A549 (cell line): ENCODE data around the gene ALDH1A3. TPM values are rescaled to one million over a fixed set of nuclear protein-coding genes. Genes with fewer than 3 reads are reported as not detected.

Source experiments
- ATAC-seq, 2 experiments: fragments of 200-7000 bp in 1 of 2; fragments of >200 bp in 1 of 2; cut with Nextera tagmentation in 1 of 2; cut with Tn5 transposase in 1 of 2; 3 replicates each; pipeline versions ENCODE4 v1.8.0 to v1.9.1; 2018 to 2020; ENCODE audit warnings: mild to moderate bottlenecking in 1 of 2, moderate library complexity in 1 of 2
- CTCF ChIA-PET: fragments of 300-600 bp; sonication (Branson Sonifier 250); formaldehyde crosslinking; extraction: SDS; loops from one replicate; lab custom pipeline; 2021; ENCODE audit warnings: antibody characterized with exemption, inconsistent platforms; lab: Yijun Ruan, JAX
- POLR2A ChIA-PET: fragments of 350-600 bp; formaldehyde crosslinking; extraction: SDS; loops from one replicate; lab custom pipeline; 2021; ENCODE audit warnings: antibody characterized with exemption, inconsistent platforms; lab: Yijun Ruan, JAX
- DNase-seq, 2 experiments: peaks; one replicate each; pipeline versions ENCODE4 v3.0.0 to v3.0.0-alpha.2; 2011 to 2016; ENCODE audit warnings: low read depth in 1 of 2, low spot score in 1 of 2
- FAIRE-seq: peaks from 2 replicates; lab custom pipeline; 2011; peaks lifted over from hg19 to GRCh38; lab: Jason Lieb, UNC
- H3K27ac ChIP-seq, 2 experiments: fragments of >200 bp; sonication (Bioruptor Twin); formaldehyde crosslinking; 3 replicates each; pipeline ENCODE4 v1.5.1; 2016 to 2017
- H3K4me1 ChIP-seq: fragments of >200 bp; sonication (Bioruptor Twin); formaldehyde crosslinking; 3 replicates; pipeline ENCODE4 v1.6.1; 2016
- H3K4me2 ChIP-seq: fragments of >200 bp; sonication (Bioruptor Twin); formaldehyde crosslinking; 3 replicates; pipeline ENCODE4 v1.6.1; 2016
- H3K4me3 ChIP-seq: fragments of >200 bp; sonication (Bioruptor Twin); formaldehyde crosslinking; 3 replicates; pipeline ENCODE4 v1.5.1; 2016
- H3K9me3 ChIP-seq: fragments of >200 bp; sonication (Bioruptor Twin); formaldehyde crosslinking; 3 replicates; pipeline ENCODE4 v1.6.1; 2016
- CBX2 ChIP-seq: fragments of 200-600 bp; sonication (generic); IDR thresholded peaks from 2 replicates; pipeline ENCODE4 v1.6.1; 2016; ENCODE audit warnings: low read depth, mild to moderate bottlenecking, borderline replicate concordance
- CTCF ChIP-seq: fragments of >200 bp; sonication (Bioruptor Twin); formaldehyde crosslinking; IDR thresholded peaks from 3 replicates; pipeline ENCODE4 v1.5.1; 2016
- EHF ChIP-seq: fragments of 250-450 bp; sonication (Bioruptor Pico); IDR thresholded peaks from 2 replicates; pipeline ENCODE4 v1.5.0; 2020; ENCODE audit warnings: mild to moderate bottlenecking
- EHMT2 ChIP-seq: fragments of 200-600 bp; sonication (generic); IDR thresholded peaks from 2 replicates; pipeline ENCODE4 v1.6.1; 2016; ENCODE audit warnings: antibody characterized with exemption, low read depth, mild to moderate bottlenecking, moderate library complexity
- EP300 ChIP-seq, 2 experiments: fragments of >200 bp; sonication (Bioruptor Twin); formaldehyde crosslinking; IDR thresholded peaks; 2 replicates in 1 of 2; 3 replicates in 1 of 2; pipeline ENCODE4 v1.6.1; 2016 to 2017
- HDAC2 ChIP-seq: fragments of 200-600 bp; sonication (generic); IDR thresholded peaks from 2 replicates; pipeline ENCODE4 v1.6.1; 2016
- HES2 ChIP-seq: fragments of >200 bp; sonication (Bioruptor Twin); formaldehyde crosslinking; IDR thresholded peaks from 2 replicates; pipeline ENCODE4 v1.6.1; 2016
- HEYL ChIP-seq: fragments of 250-450 bp; sonication (Bioruptor Pico); IDR thresholded peaks from 2 replicates; pipeline ENCODE4 v1.8.0; 2021; ENCODE audit warnings: mild to moderate bottlenecking, moderate library complexity
- HMGXB4 ChIP-seq: fragments of 250-450 bp; sonication (Bioruptor Pico); IDR thresholded peaks from 2 replicates; pipeline ENCODE4 v1.5.0; 2021; ENCODE audit warnings: mild to moderate bottlenecking, moderate library complexity, borderline replicate concordance
- JUNB ChIP-seq: fragments of >200 bp; sonication (Bioruptor Twin); formaldehyde crosslinking; IDR thresholded peaks from 2 replicates; pipeline ENCODE4 v1.6.1; 2016
- KDM5A ChIP-seq: fragments of 200-600 bp; sonication (generic); IDR thresholded peaks from 2 replicates; pipeline ENCODE4 v1.6.1; 2016; ENCODE audit warnings: antibody characterized with exemption, mild to moderate bottlenecking
- MAFK ChIP-seq: fragments of 450-650 bp; IDR thresholded peaks from 2 replicates; pipeline ENCODE4 v1.6.1; 2014; ENCODE audit not compliant: partially characterized antibody
- POLR2AphosphoS2 ChIP-seq: conservative IDR thresholded peaks from 2 replicates; pipeline ENCODE4 v1.6.1; 2012; ENCODE audit warnings: low read length, improper control_type of control experiment, inconsistent platforms
- RAD21 ChIP-seq, 2 experiments: fragments of >200 bp in 1 of 2; sonication (Bioruptor Twin) in 1 of 2; formaldehyde crosslinking in 1 of 2; IDR thresholded peaks in 1 of 2; conservative IDR thresholded peaks in 1 of 2; 2 replicates in 1 of 2; 3 replicates in 1 of 2; pipeline ENCODE4 v1.6.1; 2012 to 2018; ENCODE audit warnings: inconsistent platforms in 1 of 2
- REST ChIP-seq: fragments of 200-600 bp; sonication (generic); IDR thresholded peaks from 2 replicates; pipeline ENCODE4 v1.6.1; 2016; ENCODE audit warnings: antibody characterized with exemption, mild to moderate bottlenecking, moderate library complexity
- SMC3 ChIP-seq: fragments of >200 bp; sonication (Bioruptor Twin); formaldehyde crosslinking; IDR thresholded peaks from 3 replicates; pipeline ENCODE4 v1.6.1; 2018; ENCODE audit warnings: inconsistent platforms
- USF2 ChIP-seq: fragments of 450-650 bp; IDR thresholded peaks from 2 replicates; pipeline ENCODE4 v1.6.1; 2014; ENCODE audit warnings: antibody characterized with exemption
- ZC3H11A ChIP-seq: fragments of 450-650 bp; IDR thresholded peaks from 2 replicates; pipeline ENCODE4 v1.6.1; 2014; ENCODE audit warnings: antibody characterized with exemption, mild to moderate bottlenecking
- WGBS: methylation state at CpG from one replicate; pipeline ENCODE4 v1.1.6; 2017; ENCODE audit errors: missing lambda C conversion rate; 5-methylcytosine and 5-hydroxymethylcytosine counted together
- polyA plus RNA-seq, 4 experiments: library from polyadenylated mRNA; depleted of rRNA in 3 of 4; stranded (reverse); fragments of >200 nt; fragmentation: RNase III in 1 of 4; extraction: RNeasy Plus Mini Kit Qiagen cat#74134 plus additional on column Dnase treatment in 1 of 4; gene quantifications; 2 replicates in 3 of 4; 3 replicates in 1 of 4; pipeline ENCODE4 v1.2.3, GENCODE V29; 2011 to 2017

ALDH1A3 gene
- polyA plus RNA-seq, 2 of the 4 experiments (the other 2 are of a cell fraction): 11.5 to 11.9 TPM

- DNase-seq (no peak), FAIRE-seq (no peak), ATAC-seq (peak in 1 of 2 experiments; percentile 64; a peak in 4 of 6 replicates)
- Histone ChIP-seq H3K9me3 (peaks cover 21% of the 10 kb centered on the region), H3K4me2 (no peak overlapping the region), H3K27ac (no peak overlapping the region), H3K4me3 (no peak overlapping the region), H3K4me1 (no peaks in the 10 kb centered on the region)
- CTCF ChIA-PET: interaction anchor here (0.5 to 23.2 kb wide), 9 partner anchors 10 to 348 kb away, joined by 3 to 950 read pairs (median 3); partner anchors contain the start of gene LRRK1
- WGBS: 75% methylated on average over 12 of the region's 12 CpGs
- TF ChIP-seq RAD21 (conservative IDR thresholded peaks at IDR 0.05 in 1 of 2, IDR thresholded peaks at IDR 0.05 in 1 of 2) (peak in 1 of 2 experiments; percentile 23; a peak in 1 of 5 replicates), CTCF (peak; percentile 19; the same call in 1 of the 3 replicates), HEYL (no peak)
- POLR2A ChIA-PET: no interaction called here
Observed at GRCh38 chr15:100909989-100910955, 30.6 kb downstream of the ALDH1A3 start.

- FAIRE-seq: no peak
- 93% methylated on average over 10 of the region's 10 CpGs for WGBS
Observed at GRCh38 chr15:100911086-100911485, 31.5 kb downstream of the ALDH1A3 start.

More at GRCh38 chr15:100911086-100911485, 31.5 kb downstream of the ALDH1A3 start:
- CTCF ChIA-PET: interaction anchor here (0.9 to 23.2 kb wide), 5 partner anchors 24 to 240 kb away, joined by 3 to 950 read pairs (median 3); no protein-coding TSS in a partner anchor
- ATAC-seq (no peak), DNase-seq (no peak)
- H3K27ac ChIP-seq: no peak overlapping the region
- peaks cover 26% of the 10 kb centered on the region for H3K9me3 ChIP-seq
- TF ChIP-seq MAFK (no peak), EHMT2 (no peak), REST (no peak), KDM5A (no peak), HDAC2 (no peak), HMGXB4 (CRISPR knock-in tag) (no peak), HES2 (no peak), POLR2AphosphoS2 (no peak), SMC3 (no peak), EP300 (IDR thresholded peaks at IDR 0.05) (no peak), ZC3H11A (no peak), JUNB (no peak), USF2 (no peak), CBX2 (no peak), EHF (CRISPR knock-in tag) (no peak)
- POLR2A ChIA-PET: no interaction called here
- no peaks in the 10 kb centered on the region for H3K4me1 ChIP-seq
- no peak overlapping the region for H3K4me3 ChIP-seq
- no peak overlapping the region for H3K4me2 ChIP-seq
